ENCODE data around the gene CLDN9. TPM values are rescaled to one million over a fixed set of nuclear protein-coding genes. Genes with fewer than 3 reads are reported as not detected.

CLDN9 gene
- total and polyA plus RNA-seq, 9 of the 15 experiments (the other 6 are each of a cell fraction or from before 2014, with no cell fraction given) = 0.12 to 0.44 (median 0.22) TPM; not detected in 4

GRCh38 chr16:2969545-2970521 lies 42.9 kb upstream of the CLDN9 start (continued):
- TF ChIP-seq KLF13 (tag; IDR thresholded peaks at IDR 0.05; ENCODE audit: borderline replicate concordance, low read depth) (no peak), ZNF253 (CRISPR knock-in tag; conservative IDR thresholded peaks at IDR 0.05) (no peak), USF1 (CRISPR knock-in tag; IDR thresholded peaks at IDR 0.05) (no peak), XRCC5 (IDR thresholded peaks at IDR 0.05; ENCODE audit: low read depth, low read length) (peak; percentile 81; the same call in 1 of the 2 replicates), CHCHD3 (CRISPR knock-in tag; IDR thresholded peaks at IDR 0.05) (no peak), MCM3 (IDR thresholded peaks at IDR 0.05) (no peak), CEBPB (tag; IDR thresholded peaks at IDR 0.05) (no peak), CTCF (IDR thresholded peaks at IDR 0.05 in 2 of 3, conservative IDR thresholded peaks at IDR 0.05 in 1 of 3; ENCODE audit: insufficient read depth in 2 of 3, low read depth in 1 of 3, low read length in 3 of 3) (peak; percentile 75 to 92 (median 82)), STAT5A (IDR thresholded peaks at IDR 0.05; ENCODE audit: borderline replicate concordance, low read length) (no peak), NFYB (IDR thresholded peaks at IDR 0.05; ENCODE audit: extremely low read depth, insufficient read length) (no peak), TBP (optimal IDR thresholded peaks at IDR 0.05; ENCODE audit: low read depth, low read length) (no peak), ZNF134 (CRISPR knock-in tag; conservative IDR thresholded peaks at IDR 0.05) (no peak), OTX1 (CRISPR knock-in tag; IDR thresholded peaks at IDR 0.05) (0 out of 2 replicates have a peak, but pooled peaks have one; percentile 22), RNF2 (IDR thresholded peaks at IDR 0.05) (no peak), ETV5 (CRISPR knock-in tag; IDR thresholded peaks at IDR 0.05; ENCODE audit: low read depth) (no peak), HOMEZ (CRISPR knock-in tag; IDR thresholded peaks at IDR 0.05) (no peak), BRF2 (IDR thresholded peaks at IDR 0.05; ENCODE audit: borderline replicate concordance, insufficient read depth, insufficient read length) (no peak), CLOCK (CRISPR knock-in tag; IDR thresholded peaks at IDR 0.05; ENCODE audit: borderline replicate concordance) (no peak)
